ENCODE results near the gene MPRIP. TPM values are rescaled to one million over a fixed set of nuclear protein-coding genes. Genes with fewer than 3 reads are reported as not detected.
"Not testable (repeated sequence)": the region's sequence is repeated elsewhere in the genome, so short reads cannot be mapped to it uniquely, and the experiment has no call there.

MPRIP gene
- polyA plus RNA-seq, 1 of the 3 experiments (the other 2 are of a cell fraction), result 64.4 TPM

- Histone ChIP-seq H3K27ac (ENCODE audit: low read depth in 2 of 2, low read length in 1 of 2) (no peak overlapping the region), H3K79me2 (ENCODE audit: insufficient read depth) (no peaks in the 10 kb centered on the region), H3K9me2 (no peaks in the 10 kb centered on the region), H3K4me1 (ENCODE audit: control insufficient read depth in 1 of 2, insufficient read depth in 2 of 2, low read depth in 1 of 2, low read length in 1 of 2) (peaks cover 0 to 46% of the 10 kb centered on the region in 2 experiments; a peak in 2 of 4 replicates), H3K36me3 (replicated peaks in 1 of 2; ENCODE audit: control insufficient read depth in 1 of 2, insufficient read depth in 2 of 2, low read length in 1 of 2) (peaks cover 17 to 59% of the 10 kb centered on the region in 2 experiments), H3K9me3 (no peaks in the 10 kb centered on the region), H3K9ac (no peak overlapping the region), H3K4me2 (no peak overlapping the region), H3K27me3 (ENCODE audit: insufficient read depth) (no peaks in the 10 kb centered on the region), H4K20me1 (ENCODE audit: insufficient read depth) (no peaks in the 10 kb centered on the region), H2AFZ (ENCODE audit: low read depth) (no peak overlapping the region), H3K4me3 (ENCODE audit: low read depth in 2 of 2, low read length in 1 of 2) (no peak overlapping the region), H3F3A (replicated peaks; ENCODE audit: insufficient read depth) (peaks cover 4% of the 10 kb centered on the region)
- no peak for DNase-seq
- no peak for TF ChIP-seq MXI1 (IDR thresholded peaks at IDR 0.05; ENCODE audit: low read depth, low read length)
- no peak for TF ChIP-seq EP300 (IDR thresholded peaks at IDR 0.05; ENCODE audit: borderline replicate concordance in 1 of 2, low read depth in 1 of 2, low read length in 1 of 2)
- no peak for TF ChIP-seq TAF1 (IDR thresholded peaks at IDR 0.05; ENCODE audit: borderline replicate concordance, low read depth, low read length)
- TF ChIP-seq FOXJ3 (CRISPR knock-in tag; IDR thresholded peaks at IDR 0.05), result no peak
- TF ChIP-seq, protein P1, sequence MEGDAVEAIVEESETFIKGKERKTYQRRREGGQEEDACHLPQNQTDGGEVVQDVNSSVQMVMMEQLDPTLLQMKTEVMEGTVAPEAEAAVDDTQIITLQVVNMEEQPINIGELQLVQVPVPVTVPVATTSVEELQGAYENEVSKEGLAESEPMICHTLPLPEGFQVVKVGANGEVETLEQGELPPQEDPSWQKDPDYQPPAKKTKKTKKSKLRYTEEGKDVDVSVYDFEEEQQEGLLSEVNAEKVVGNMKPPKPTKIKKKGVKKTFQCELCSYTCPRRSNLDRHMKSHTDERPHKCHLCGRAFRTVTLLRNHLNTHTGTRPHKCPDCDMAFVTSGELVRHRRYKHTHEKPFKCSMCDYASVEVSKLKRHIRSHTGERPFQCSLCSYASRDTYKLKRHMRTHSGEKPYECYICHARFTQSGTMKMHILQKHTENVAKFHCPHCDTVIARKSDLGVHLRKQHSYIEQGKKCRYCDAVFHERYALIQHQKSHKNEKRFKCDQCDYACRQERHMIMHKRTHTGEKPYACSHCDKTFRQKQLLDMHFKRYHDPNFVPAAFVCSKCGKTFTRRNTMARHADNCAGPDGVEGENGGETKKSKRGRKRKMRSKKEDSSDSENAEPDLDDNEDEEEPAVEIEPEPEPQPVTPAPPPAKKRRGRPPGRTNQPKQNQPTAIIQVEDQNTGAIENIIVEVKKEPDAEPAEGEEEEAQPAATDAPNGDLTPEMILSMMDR (IDR thresholded peaks at IDR 0.05), result no peak
- no peak for TF ChIP-seq RFX5 (IDR thresholded peaks at IDR 0.05; ENCODE audit: low read length)
- no peak for TF ChIP-seq REST (IDR thresholded peaks at IDR 0.05; ENCODE audit: low read depth, low read length)
- no peak for TF ChIP-seq MEF2A (IDR thresholded peaks at IDR 0.05; ENCODE audit: borderline replicate concordance, low read depth)
- TF ChIP-seq RCOR1 (IDR thresholded peaks at IDR 0.05; ENCODE audit: low read length), result no peak
- no peak for TF ChIP-seq YY1 (IDR thresholded peaks at IDR 0.05; ENCODE audit: low read depth)
- CTCF ChIA-PET, result interaction anchor here (1.5 kb wide), 1 partner anchor 183 kb away, joined by 7 read pairs; no protein-coding TSS in a partner anchor
- POLR2A ChIA-PET, result interaction anchor here (0.7 to 1.0 kb wide), 2 partner anchors 54 to 179 kb away, joined by 3 read pairs; no protein-coding TSS in a partner anchor
- 100% methylated on average over 4 of the region's 4 CpGs for WGBS (ENCODE audit: low lambda C conversion rate)
Measured at GRCh38 chr17:17183744-17184143, 141.5 kb downstream of the MPRIP start.

DNA sequence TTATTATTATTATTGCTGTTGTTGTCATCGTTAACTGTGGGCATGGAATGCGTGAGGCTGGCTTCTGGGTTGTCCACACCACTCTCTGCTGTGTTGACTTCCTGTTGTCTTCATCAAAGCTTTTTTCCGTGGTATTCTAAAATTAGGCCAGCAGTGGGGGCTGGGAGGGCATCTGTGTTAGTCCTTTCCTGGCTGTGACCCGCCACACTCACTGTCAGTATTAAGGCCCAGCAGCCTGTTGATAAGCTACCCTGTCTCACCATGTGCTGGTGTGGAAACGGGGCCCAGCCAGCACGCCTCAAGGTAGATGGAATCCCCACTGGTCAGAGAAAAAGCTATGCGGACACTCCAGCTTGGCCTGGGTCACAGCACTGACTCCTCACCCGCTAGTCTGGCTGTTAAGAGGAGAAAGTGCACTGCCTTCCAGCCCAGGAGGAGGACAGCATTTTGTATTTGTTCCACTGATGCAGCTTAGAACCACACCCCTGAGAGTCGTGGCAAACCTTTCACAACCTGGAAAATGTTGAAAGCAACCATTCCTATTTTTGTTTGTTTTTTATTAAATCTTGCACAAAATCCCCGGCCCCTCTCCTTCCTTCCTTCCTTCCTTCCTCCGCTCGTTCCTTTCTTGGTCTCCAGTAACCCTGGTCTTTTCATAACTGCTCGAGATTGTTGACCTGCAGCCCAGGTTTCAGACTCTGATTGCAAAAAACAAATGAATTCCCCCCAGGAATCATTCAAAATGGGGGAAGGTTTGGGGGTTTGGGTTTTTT lies 142.9 kb downstream of the MPRIP start:
- H3K9ac ChIP-seq; H3K4me3 ChIP-seq (ENCODE audit: low read depth in 2 of 2, low read length in 1 of 2); POLR2A ChIA-PET; H3K79me2 ChIP-seq (ENCODE audit: insufficient read depth); H3K9me3 ChIP-seq; DNase-seq; H4K20me1 ChIP-seq (ENCODE audit: insufficient read depth); H3K4me2 ChIP-seq; CTCF ChIA-PET; H3K9me2 ChIP-seq; H3F3A ChIP-seq (replicated peaks; ENCODE audit: insufficient read depth); H2AFZ ChIP-seq (ENCODE audit: low read depth); H3K27me3 ChIP-seq (ENCODE audit: insufficient read depth): not testable (repeated sequence)
- peaks cover 0 to 47% of the 10 kb centered on the region in 2 experiments; a peak in 2 of 4 replicates for H3K4me1 ChIP-seq (ENCODE audit: control insufficient read depth in 1 of 2, insufficient read depth in 2 of 2, low read depth in 1 of 2, low read length in 1 of 2)
- H3K27ac ChIP-seq (ENCODE audit: low read depth in 2 of 2, low read length in 1 of 2), result peak overlapping the region in 1 of 2 experiments; percentile 58; a peak in 2 of 4 replicates
- H3K36me3 ChIP-seq (replicated peaks in 1 of 2; ENCODE audit: control insufficient read depth in 1 of 2, insufficient read depth in 2 of 2, low read length in 1 of 2), result peaks cover 16 to 55% of the 10 kb centered on the region in 2 experiments
- 88% methylated on average over 11 of the region's 13 CpGs for WGBS (ENCODE audit: low lambda C conversion rate)
